Fibroblast of skin of abdomen (primary cell): ENCODE data around the gene GRIFIN. TPM values are rescaled to one million over a fixed set of nuclear protein-coding genes. Genes with fewer than 3 reads are reported as not detected.

Experiments
- DNase-seq: peaks from one replicate; pipeline ENCODE4 v3.0.0-alpha.2; 2013
- polyA plus RNA-seq, 2 experiments: library from polyadenylated mRNA; unstranded; fragments of 120-200 nt; gene quantifications; one replicate each; pipeline ENCODE4 v1.2.1, GENCODE V29; 2013; ENCODE audit not compliant: insufficient read length in 2 of 2

GRIFIN gene, protein sequence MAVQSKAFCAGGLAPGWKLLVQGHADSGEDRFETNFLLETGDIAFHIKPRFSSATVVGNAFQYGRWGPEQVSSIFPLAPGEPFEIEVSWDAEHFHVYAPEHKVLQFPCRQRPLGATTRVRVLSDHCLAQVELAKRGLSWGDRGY
- polyA plus RNA-seq (2013, experiment 1 of 2; ENCODE audit: insufficient read length): not detected
- polyA plus RNA-seq (2013, experiment 2 of 2; ENCODE audit: insufficient read length): not detected

GRCh38 chr7:2476298-2476697 lies at the start of gene GRIFIN:
GRIFIN (minus strand) TSS chr7:2476398; CDS start chr7:2476383, 15 bp downstream.
- no peak for DNase-seq

GRCh38 chr7:2524808-2525657 lies 48.8 kb upstream of the GRIFIN start:
- DNase-seq: no peak

DNA sequence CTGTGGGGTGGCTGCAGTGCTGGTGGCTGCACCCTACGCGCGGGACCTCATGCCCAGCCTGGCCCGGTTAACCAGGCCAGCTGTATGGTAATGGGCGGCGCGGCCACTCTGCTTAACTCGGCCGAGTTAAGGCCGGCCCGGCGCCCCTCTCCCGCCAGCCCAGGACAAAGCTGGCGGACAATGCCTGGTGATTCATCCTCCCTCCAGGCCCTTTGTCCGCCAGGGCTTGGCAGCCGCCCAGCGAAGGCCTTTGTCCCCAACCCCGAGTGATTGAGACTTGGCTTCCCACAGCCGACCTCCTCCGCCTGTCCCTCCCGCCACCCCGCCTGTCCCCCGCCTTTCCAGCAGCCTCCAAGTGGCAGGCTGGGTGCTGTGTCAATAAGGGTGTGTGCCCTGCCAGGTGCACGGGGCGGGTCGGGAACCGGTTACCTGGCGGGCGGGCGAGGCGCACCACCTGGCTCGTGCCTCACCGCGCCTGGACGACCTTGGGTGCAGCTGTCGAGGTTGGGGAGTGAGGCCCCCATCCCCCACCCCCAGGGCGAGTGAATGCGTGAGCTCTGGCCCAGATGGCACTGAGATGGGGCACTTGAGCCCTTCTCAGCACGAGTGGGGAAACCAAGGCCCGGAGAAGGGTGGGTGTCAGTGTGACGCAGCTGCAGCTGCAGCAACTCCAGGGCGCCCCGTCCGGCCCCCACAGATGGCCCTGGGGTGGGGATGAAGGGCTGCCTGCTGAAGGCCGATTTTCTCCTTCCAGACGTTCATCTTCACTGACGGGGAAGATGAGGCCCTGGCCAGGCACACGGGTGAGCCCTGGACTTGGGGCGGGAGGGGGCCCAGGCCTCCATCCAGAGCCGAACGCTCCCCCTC lies 48.0 kb upstream of the GRIFIN start:
- no peak for DNase-seq

- no peak for DNase-seq
Observed at GRCh38 chr7:2523461-2523936, 47.3 kb upstream of the GRIFIN start.

DNA sequence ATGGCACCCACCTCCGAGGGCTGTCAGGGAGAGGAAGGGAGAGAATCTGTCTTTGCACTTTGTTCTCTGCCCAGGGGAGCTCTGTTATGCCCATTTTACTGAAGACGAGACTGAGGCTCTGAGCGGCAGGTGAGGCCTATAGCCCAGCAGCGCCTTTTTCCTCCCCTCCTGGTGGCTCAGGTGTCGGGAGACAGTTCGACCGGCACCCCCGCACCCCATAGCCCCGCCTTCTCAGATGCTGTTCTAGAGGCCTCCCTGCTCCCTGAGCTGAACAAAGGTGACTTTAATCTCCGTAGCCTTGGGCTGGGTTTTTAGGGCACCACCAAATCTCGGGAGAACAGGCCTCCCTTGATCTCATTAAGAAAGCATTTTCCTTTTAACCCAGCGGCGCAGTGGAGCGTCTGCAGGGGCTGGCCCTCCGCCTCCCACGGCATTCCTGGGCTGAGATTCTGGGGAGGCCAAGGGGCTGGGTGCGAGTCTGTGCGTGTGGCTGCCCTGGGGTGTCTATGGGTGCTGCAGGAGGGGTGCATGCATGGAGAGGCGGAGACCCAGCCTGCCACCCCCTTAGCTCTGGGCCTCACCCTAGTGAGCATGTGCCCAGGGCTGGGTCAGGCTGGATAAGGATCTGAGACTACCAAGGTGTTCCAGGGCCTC lies 46.7 kb upstream of the GRIFIN start:
- peak; percentile 63 for DNase-seq

- peak; percentile 48 for DNase-seq
Observed at GRCh38 chr7:2521952-2522591, 45.9 kb upstream of the GRIFIN start.

- DNase-seq: no peak
Observed at GRCh38 chr7:2521341-2521745, 45.1 kb upstream of the GRIFIN start.

DNA sequence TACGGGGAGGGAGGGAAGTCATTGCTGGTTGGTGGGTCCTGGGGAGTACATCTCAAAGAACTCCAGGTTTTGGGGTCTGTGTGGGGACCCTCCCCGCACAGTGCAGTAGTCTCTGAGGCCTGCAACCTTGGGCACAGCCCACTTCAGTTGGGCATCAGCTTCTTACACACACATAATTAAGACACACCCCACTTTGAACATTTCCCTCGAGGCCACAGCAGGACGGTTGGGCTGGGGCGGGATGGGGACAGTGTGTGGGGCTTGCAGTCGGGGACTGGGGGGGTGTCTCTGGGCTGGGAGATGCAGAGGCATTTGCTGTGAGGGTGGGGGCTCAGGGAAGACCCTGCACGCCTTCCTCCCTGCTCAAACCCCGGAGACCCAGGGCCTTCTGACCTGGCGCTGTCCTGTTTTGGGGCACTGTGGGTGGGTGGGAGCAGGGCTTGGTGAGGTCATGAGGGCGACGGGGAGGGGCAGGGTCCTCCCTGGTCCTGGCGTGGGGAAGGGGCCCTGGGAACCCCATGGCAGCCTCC lies 44.6 kb upstream of the GRIFIN start:
- DNase-seq: no peak

- no peak for DNase-seq
Observed at GRCh38 chr7:2520131-2520760, 44.0 kb upstream of the GRIFIN start.

DNA sequence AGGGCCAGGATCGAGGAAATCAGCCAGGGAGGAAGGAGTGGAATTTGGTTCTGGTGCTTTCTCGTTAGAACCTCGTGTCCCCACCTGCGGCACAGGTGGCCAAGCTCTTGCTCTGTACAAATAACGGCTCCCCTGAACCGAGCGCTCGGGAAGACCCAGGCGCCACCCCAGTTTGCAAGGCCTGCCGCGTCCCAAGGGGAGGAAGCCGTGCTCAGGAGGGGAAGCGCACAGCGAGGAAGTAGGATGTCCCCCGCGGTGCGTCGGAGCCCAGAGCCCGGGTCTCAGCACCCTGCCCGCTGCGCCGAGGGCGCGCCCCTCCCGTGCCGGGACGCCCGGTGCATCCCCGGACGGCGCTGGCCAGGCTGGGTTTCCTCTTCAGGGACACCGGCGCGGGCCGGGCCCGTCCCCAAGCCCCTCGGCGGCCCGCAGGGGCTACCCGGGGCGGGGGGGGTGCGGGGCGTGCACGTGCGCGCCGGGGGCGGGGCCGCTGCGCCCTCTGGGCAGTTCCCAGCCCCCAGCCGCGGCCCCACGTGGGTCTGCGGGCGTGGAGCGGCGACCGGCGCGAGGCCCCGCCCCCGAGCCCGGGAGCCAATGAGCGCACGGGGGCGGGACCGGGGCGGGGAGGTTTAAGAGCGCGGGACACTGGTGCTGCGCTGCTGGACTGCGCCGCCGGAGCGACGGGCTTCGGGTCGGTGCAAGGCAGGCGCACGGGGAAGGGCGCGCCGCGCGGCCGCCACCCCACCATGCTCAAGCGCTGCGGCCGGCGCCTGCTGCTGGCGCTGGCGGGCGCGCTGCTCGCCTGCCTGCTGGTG lies 43.1 kb upstream of the GRIFIN start, which contains the start of gene LFNG:
Gene LFNG, plus strand, starts transcription at position 656 of the 812 bp plus-strand sequence. Its CDS starts 88 bp downstream, at position 744.
- DNase-seq: peak; percentile 93

DNA sequence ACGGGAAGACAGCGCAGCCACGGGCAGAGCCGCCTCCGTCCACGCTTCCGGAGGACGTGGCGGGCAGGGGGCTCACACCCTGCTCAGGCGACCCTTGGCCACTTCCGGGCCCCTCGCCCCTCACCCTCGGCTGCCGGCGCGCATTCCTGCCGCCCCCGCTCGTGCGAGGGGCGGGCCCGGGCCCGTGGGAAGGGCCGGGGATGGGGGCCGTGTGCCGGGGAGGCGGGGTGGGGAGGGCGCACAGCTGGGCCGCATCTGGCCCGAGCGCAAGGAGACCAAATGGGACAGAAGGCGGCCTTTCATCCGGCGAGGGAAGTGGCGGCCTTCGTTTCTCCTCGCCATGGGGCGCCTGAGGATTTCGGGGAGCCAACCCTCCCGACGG lies 42.5 kb upstream of the GRIFIN start:
- no peak for DNase-seq

DNA sequence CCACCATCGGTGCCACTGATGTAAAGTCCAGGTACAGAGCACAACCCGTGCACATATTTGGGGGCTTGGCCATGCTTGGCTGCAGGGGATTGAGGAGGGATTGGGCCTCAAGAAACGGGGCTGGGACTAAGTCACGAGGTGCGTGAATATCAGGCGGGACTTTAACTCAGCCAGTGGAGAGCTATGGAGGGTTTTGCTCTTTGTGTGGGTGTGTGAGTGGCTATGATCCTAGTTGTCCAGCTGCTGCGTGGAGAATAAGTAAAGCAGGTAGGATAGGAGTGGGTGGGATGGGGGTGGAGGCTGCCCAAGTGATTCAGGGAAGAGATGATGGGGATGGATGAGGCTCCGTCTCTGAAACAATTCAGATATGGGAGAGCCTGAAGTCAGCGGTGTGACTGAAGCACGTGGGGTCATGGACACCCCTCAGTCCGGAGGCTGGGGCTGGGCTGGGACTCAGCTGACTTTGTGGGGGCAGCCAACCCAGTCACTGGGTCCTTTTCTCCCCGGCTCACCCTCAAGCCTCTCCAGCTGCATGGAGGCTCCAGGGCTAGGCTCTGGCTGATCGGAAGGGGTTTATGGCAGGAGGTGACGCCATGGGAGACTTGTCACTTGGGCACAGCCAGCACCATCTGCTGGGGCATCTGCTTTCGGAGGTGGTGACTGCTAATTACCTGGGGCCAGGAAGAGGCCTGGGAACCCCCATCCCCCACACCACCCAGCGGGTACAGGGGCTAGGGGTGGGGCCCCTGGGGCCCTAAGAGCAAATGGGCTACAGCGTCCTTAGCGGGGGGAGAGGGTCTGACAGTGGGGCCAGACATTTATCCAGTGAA lies 41.7 kb upstream of the GRIFIN start:
- peak; percentile 75 for DNase-seq

DNA sequence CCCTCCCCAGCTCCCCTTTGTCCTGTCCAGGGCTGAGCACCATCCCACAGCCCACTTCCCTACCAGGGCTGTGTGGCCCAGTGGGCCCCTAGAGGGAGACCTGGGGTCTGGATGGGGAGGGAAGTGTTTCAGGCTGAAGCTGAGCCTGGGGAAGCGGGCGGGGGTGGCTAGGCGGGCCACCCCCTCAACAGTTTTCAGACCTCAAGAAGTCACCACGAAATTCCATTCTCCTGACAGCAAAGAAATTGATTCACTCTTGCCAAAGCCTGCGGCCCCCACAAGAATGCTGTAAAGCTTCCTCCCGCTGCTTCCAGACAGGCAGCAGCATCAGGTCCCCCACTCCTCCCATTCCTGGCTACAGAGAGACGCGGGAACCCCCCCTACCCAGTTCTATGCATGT lies 40.8 kb upstream of the GRIFIN start:
- peak; percentile 98 for DNase-seq

DNA sequence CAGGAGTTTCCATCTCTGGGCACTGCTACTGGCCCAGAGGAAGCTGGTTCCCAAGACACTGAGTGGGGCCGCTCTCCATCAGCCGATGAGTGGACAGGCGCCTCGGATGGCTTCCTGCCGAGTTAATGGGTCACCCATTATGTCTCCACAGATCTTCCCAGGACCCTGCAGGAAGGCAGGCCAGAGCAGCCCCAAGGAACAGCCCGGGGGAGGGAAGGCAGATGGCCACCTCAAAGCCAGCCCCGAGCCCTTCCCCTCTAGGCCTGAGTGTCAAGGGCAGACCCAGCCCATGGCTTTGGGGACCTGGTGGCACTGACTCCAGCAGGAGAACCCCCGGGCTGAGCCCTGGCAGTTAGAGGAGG lies 40.0 kb upstream of the GRIFIN start:
- DNase-seq: no peak

DNA sequence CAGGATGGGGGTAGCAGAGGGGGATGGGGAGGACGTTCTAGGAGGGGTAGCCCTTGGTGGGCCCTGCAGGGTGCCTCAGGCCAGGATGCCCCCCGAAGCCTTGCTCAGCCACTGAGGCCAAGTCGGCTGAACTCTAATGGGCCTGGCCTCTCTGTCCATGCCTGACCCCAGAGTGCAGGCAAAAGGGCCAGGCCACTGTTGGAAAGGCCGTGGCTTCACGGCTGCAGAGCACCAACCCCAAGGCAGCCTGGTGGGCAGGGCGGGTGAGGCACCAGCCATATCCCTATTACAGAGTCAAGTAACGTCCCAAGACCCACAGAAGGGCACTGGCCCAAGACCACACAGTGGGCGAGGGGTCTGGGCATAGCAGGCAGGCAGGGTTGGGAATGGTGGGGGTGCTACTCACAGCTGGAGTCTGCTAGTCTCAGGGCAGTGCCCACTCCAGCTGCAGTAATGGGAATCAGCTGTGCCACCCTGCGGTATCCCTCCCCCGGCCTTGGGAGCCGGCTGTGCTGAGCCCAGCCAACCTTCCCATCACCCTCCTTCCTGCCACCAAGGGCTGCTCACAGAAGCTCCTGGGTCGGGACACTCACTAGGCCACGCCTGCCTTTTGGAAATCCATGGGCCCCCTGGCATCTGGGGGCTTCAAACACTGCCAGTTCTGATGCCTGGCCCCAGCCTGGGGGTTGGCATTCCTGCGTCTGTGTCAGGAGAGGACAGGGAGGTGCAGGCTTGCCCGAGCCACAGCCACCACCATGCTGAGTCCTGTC lies 39.4 kb upstream of the GRIFIN start:
- DNase-seq: no peak

DNA sequence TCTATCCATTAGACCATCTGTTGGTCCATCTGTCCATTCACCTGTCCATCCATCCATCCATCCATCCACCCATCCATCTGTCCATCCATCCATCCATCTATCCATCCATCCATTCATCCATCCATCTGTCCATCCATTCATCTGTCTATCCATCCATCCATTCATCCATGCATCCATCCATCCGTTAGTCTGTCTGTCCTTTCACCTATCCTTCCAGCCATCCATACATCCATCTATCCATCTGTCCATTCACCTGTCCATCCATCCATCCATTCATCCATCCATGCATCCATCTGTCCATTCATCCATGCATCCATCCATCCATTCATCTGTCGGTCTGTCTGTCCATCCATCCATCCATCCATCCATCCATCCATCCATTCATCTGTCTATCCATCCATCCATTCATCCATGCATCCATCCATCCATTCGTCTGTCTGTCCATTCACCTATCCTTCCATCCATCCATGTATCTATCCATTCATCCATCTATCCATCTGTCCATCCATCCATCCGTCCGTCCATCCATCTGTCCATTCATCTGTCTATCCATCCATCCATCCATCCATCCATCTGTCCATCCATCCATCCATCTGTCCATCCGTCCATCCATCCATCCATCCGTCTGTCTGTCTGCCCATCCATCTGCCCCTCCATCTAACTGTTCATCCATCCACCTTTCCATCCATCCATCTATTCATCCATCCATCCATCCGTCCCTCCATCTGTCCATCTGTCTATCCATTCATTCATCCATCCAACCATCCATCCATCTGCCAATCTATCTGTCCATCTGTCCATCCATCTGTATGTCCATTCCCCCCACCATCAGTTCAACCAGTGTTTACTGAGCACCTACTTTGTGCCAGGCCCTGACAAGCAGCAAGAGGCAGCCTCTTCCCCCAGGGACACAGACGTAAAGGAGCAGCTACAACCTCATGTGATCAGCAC lies 38.5 kb upstream of the GRIFIN start:
- no peak for DNase-seq

DNA sequence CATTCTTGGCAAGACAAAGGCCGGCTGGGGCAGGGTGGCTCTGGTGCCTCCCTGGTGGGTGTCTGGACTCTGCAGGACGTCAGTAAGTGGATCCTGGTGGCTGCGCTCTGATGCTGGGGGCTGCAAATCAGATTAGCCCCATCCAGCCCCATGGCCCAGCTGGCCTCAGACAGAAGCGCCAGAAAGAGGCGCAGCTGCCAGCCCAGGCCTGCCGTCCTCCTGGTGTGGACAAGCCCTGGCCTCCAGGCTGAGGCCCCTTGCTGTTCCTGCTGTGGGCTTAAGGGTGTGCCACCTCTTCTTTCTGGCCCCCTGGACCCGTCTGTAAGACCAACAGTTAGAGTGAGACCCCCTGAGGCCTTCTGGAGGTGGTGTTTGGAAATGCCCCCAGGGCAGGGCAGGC lies 37.5 kb upstream of the GRIFIN start:
- DNase-seq: no peak
